C4-2B (cell line): Measurements from ENCODE around the gene CALY.

ENCODE experiments used
- CTCF ChIP-seq: fragments of 450-650 bp; conservative IDR thresholded peaks from 2 replicates; pipeline ENCODE4 v1.5.1; 2017; ENCODE audit warnings: mild to moderate bottlenecking
- ZFX ChIP-seq: fragments of 450-650 bp; IDR thresholded peaks from 2 replicates; pipeline ENCODE4 v1.6.1; 2017

GRCh38 chr10:133366751-133367150 lies 30.1 kb upstream of the CALY start:
- TF ChIP-seq CTCF = no peak
- no peak for TF ChIP-seq ZFX
